DMS79 (cell line): ENCODE results near the gene ARHGEF16.
A peak's percentile ranks its signal among the peaks of the same experiment; 100 is the strongest.

Experiments
- DNase-seq: peaks from one replicate; lab custom pipeline; 2025; lab: John Stamatoyannopoulos, UW

The ARHGEF16 gene

GRCh38 chr1:3438661-3439180 lies 15.7 kb upstream of the ARHGEF16 start:
- DNase-seq = no peak

GRCh38 chr1:3439346-3440299 lies 14.8 kb upstream of the ARHGEF16 start:
- DNase-seq = no peak

DNA sequence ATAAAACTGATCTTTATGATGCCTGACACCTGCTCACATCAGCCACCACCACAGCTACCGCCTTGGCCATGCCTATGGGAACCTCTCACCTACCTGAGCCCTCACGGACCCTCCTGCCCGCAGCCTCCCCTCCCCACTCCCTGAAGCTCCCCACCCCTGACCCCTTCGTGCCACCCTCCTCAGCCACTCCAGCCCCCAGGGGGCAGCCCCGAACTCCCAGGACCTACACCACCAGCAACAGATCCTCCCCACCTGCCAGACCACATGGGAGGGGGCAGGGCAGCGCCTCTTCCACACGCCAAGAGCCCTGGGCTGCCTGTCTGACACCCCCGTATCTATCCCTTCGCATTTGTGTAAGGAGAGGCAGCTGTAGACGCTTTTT lies 14.2 kb upstream of the ARHGEF16 start:
- no peak for DNase-seq

- no peak for DNase-seq
Measured at GRCh38 chr1:3440711-3441409, 13.6 kb upstream of the ARHGEF16 start.

DNA sequence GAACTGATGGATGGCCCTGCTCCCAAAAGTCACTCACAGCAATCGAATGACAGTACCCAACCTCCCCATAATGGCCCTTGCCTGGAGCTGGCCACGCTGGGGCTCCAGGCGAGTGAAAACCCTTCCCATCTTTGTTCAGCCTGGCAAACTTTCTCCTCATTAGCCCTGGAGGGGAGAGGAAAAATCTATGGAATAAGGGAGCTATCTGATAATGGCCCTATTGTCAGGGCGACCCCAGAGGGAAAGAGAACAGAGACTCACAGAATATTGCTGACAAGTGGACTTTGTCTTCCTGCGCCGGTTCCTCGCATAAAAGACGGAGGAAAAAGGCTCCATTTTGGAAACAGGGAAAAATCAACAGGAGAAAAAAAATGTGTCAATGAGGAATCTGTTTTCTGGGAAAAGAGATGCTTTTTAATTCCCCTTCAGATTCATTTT lies 13.0 kb upstream of the ARHGEF16 start:
- DNase-seq = no peak

- no peak for DNase-seq
Measured at GRCh38 chr1:3441880-3442279, 12.6 kb upstream of the ARHGEF16 start.

- DNase-seq = no peak
Measured at GRCh38 chr1:3442331-3442730, 12.1 kb upstream of the ARHGEF16 start.

GRCh38 chr1:3442901-3443300 lies 11.6 kb upstream of the ARHGEF16 start:
- no peak for DNase-seq

- DNase-seq = no peak
Measured at GRCh38 chr1:3443807-3444206, 10.7 kb upstream of the ARHGEF16 start.

- no peak for DNase-seq
Measured at GRCh38 chr1:3444298-3444697, 10.2 kb upstream of the ARHGEF16 start.

- no peak for DNase-seq
Measured at GRCh38 chr1:3444736-3445135, 9.7 kb upstream of the ARHGEF16 start.

DNA sequence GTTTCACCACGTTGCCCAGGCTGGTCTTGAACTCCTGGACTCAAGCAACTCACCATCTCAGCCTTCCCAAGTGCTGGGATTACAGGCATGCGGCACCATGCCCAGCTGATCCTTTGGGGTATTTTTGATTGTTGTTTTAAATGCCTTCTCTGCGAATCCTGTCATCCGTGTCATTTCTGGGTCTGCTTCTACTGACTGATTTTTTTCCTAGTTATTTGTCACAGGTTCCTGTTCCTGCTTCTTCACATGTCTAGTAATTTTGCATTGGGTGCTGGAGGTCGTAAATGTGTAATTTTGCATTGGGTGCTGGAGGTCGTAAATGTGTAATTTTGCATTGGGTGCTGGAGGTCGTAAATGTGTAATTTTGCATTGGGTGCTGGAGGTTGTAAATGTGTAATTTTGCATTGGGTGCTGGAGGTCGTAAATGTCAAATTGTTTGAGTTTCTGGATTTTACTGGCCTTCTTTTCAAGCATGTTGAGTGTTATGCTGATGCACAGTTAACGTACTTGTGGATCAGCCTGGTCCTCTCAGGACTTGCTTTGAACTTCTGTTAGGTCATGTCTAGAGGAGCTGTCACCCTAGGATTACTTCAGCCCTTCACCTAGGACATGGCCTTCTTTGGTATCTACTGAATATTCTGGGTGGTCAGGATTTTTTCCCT lies 4.1 kb upstream of the ARHGEF16 start:
- no peak for DNase-seq

DNA sequence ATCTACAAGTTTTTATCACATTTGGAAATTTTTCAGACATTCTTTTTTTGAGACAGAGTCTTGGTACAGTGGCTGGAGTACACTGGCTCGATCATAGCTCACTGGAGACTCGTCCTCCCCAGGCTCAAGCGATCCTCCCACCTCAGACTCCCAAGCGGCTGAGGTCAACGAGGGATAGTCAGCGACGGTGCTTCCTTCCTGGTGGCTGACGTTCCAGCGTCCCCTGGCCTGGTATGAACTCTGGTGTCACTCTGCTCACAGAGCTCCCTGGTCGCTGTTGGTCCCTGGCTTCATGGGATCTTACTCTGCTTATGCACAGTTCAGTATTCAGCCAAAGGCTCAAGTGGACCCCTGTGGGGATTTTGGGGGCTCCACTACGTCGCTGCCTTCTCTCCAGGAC lies 3.5 kb upstream of the ARHGEF16 start:
- no peak for DNase-seq

GRCh38 chr1:3451994-3452865 lies 2.2 kb upstream of the ARHGEF16 start:
- DNase-seq = no peak

- DNase-seq = no peak
Measured at GRCh38 chr1:3452866-3453175, 1.6 kb upstream of the ARHGEF16 start.

DNA sequence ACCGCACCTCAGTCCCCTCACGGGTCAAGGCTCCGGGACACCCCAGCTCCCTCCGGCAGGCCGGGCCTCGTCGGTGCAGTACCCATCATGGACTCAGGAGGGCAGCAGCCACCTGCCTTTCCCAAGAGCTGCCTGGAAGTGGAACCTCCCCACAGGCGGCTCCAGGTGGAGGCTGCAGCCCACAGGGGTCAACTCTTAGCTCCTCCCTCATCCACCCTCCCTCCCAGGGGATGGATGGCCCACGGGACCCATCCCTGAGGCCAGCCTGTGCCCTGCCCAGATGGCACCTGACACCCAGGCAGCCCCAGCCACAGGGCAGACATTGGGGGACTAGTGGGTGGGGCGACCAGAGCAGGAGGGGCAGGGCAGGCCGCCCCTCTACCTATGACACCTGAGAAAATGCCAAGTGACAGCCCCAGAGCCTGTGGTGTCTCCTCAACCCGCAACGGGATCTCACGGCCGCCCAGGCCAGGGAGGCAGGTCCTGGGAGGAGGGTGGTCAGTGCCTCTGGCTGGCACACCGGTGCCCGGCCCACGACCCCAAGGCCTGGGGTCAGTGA lies 1.2 kb upstream of the ARHGEF16 start:
- DNase-seq = peak; percentile 71

DNA sequence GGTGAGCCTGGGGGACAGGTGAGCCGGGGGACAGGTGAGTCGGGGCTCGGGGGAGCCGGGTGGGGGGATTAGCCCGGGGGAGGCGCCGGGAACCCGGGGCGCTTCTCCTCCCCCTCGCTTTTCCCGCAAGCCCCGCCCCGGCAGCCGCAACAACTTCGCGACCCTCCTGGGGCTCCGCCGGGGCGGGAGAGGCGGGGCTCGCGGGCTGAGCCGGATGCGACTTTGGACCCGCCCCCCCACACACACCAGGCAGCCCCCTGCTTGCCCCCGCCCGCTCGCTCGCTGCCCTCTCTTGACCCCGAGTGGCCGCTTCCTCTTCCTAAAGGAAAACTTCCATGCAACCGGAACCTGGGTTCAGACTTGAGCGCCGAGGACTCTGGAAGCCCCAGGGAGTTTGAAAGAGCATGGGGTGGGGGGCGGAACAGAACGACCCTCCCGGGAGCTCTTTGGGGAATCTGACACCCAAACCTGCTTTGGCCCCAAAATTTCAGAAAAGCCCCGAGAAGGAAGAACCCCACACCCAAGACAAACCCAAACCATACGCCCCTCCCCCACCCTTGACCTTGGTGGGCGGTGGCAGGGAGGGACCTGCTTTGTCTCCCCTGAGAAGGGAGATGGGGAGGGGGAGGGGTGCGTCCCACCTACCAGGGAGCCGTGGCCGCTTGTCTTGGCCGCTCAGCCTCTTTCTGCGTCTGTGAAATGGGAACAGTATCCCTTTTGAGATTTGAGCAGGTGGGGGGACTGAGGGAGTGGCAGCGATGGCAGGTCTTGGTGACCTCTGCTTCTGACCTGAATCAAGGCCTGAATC lies 550 bp downstream of the ARHGEF16 start:
- peak; percentile 43 for DNase-seq

- no peak for DNase-seq
Measured at GRCh38 chr1:3455670-3456448, 1.4 kb downstream of the ARHGEF16 start.

- no peak for DNase-seq
Measured at GRCh38 chr1:3456449-3456963, 2.0 kb downstream of the ARHGEF16 start.
